IPS-18c (cell line): ENCODE results near the gene COQ2.
"Not testable (repeated sequence)": the region's sequence is repeated elsewhere in the genome, so short reads cannot be mapped to it uniquely, and the experiment has no call there.

Experiments
- H3K4me3 ChIP-seq: 2 replicates; pipeline ENCODE4 v1.7.0; 2013; ENCODE audit warnings: low read depth, mild to moderate bottlenecking, low read length, moderate library complexity; ENCODE audit not compliant: insufficient read depth
- H3K9me3 ChIP-seq: one replicate; pipeline ENCODE4 v1.6.1; 2013; ENCODE audit warnings: mild to moderate bottlenecking, low read length, moderate library complexity; ENCODE audit not compliant: control insufficient read depth, insufficient read depth

Gene COQ2

GRCh38 chr4:83293305-83294046, 8.9 kb upstream of the COQ2 start:
- H3K4me3 ChIP-seq = no peak overlapping the region
- H3K9me3 ChIP-seq = no peaks in the 10 kb centered on the region

GRCh38 chr4:83290059-83290774, 5.6 kb upstream of the COQ2 start:
- H3K9me3 ChIP-seq, H3K4me3 ChIP-seq: not testable (repeated sequence)

GRCh38 chr4:83288381-83288780, 3.8 kb upstream of the COQ2 start:
- not testable (repeated sequence) for H3K9me3 ChIP-seq, H3K4me3 ChIP-seq

- Histone ChIP-seq H3K9me3 (no peaks in the 10 kb centered on the region), H3K4me3 (peak overlapping the region; percentile 91)
Measured at GRCh38 chr4:83285055-83285407, 433 bp upstream of the COQ2 start.

GRCh38 chr4:83283181-83283580, 1.4 kb downstream of the COQ2 start:
- no peaks in the 10 kb centered on the region for H3K9me3 ChIP-seq
- H3K4me3 ChIP-seq = no peak overlapping the region

- H3K4me3 ChIP-seq = no peak overlapping the region
- peaks cover 2% of the 10 kb centered on the region for H3K9me3 ChIP-seq
Measured at GRCh38 chr4:83282049-83282535, 2.5 kb downstream of the COQ2 start.

GRCh38 chr4:83281307-83281706, 3.3 kb downstream of the COQ2 start:
- Histone ChIP-seq H3K9me3 (peaks cover 2% of the 10 kb centered on the region), H3K4me3 (no peak overlapping the region)

GRCh38 chr4:83276299-83277040, 8.1 kb downstream of the COQ2 start:
- H3K4me3 ChIP-seq = no peak overlapping the region
- peaks cover 2% of the 10 kb centered on the region for H3K9me3 ChIP-seq

- not testable (repeated sequence) for H3K4me3 ChIP-seq, H3K9me3 ChIP-seq
Measured at GRCh38 chr4:83273926-83274325, 10.7 kb downstream of the COQ2 start.

GRCh38 chr4:83272900-83273299, 11.7 kb downstream of the COQ2 start:
- Histone ChIP-seq H3K4me3 (no peak overlapping the region), H3K9me3 (peaks cover 2% of the 10 kb centered on the region)

GRCh38 chr4:83269256-83269655, 15.3 kb downstream of the COQ2 start:
- no peak overlapping the region for H3K4me3 ChIP-seq
- H3K9me3 ChIP-seq = no peaks in the 10 kb centered on the region

GRCh38 chr4:83268491-83268890, 16.1 kb downstream of the COQ2 start:
- no peak overlapping the region for H3K4me3 ChIP-seq

GRCh38 chr4:83267830-83268475, 16.6 kb downstream of the COQ2 start:
- Histone ChIP-seq H3K9me3 (no peaks in the 10 kb centered on the region), H3K4me3 (no peak overlapping the region)

More at GRCh38 chr4:83268491-83268890, 16.1 kb downstream of the COQ2 start:
- H3K9me3 ChIP-seq = no peaks in the 10 kb centered on the region

GRCh38 chr4:83267121-83267829, 17.3 kb downstream of the COQ2 start:
- no peak overlapping the region for H3K4me3 ChIP-seq
- no peaks in the 10 kb centered on the region for H3K9me3 ChIP-seq

GRCh38 chr4:83266689-83267088, 17.9 kb downstream of the COQ2 start:
- no peak overlapping the region for H3K4me3 ChIP-seq
- H3K9me3 ChIP-seq = no peaks in the 10 kb centered on the region

- no peak overlapping the region for H3K4me3 ChIP-seq
- no peaks in the 10 kb centered on the region for H3K9me3 ChIP-seq
Measured at GRCh38 chr4:83263106-83263505, 21.5 kb downstream of the COQ2 start.

GRCh38 chr4:83262682-83263081, 21.9 kb downstream of the COQ2 start:
- Histone ChIP-seq H3K4me3 (no peak overlapping the region), H3K9me3 (no peaks in the 10 kb centered on the region)
